H9 (cell line): ENCODE measurements around the gene TCP10L. TPM values are rescaled to one million over a fixed set of nuclear protein-coding genes. Genes with fewer than 3 reads are reported as not detected.

Source experiments
- DNase-seq: peaks from one replicate; pipeline ENCODE4 v3.0.0-alpha.2; 2017
- H2AFZ ChIP-seq: one replicate; pipeline ENCODE4 v1.6.1; 2013; ENCODE audit warnings: mild to moderate bottlenecking, low read length, control low read depth, moderate library complexity
- H2AK5ac ChIP-seq: 2 replicates; pipeline ENCODE4 v1.6.1; 2013; ENCODE audit warnings: low read length, control low read depth, mixed read lengths; ENCODE audit not compliant: insufficient read length
- H2BK120ac ChIP-seq: one replicate; pipeline ENCODE4 v1.6.1; 2013; ENCODE audit warnings: low read depth, mild to moderate bottlenecking, low read length, control low read depth, inconsistent platforms; ENCODE audit not compliant: poor library complexity, severe bottlenecking
- H2BK12ac ChIP-seq: 2 replicates; pipeline ENCODE4 v1.6.1; 2013; ENCODE audit warnings: low read length, control low read depth, mixed read lengths, low read depth; ENCODE audit not compliant: insufficient read length
- H2BK15ac ChIP-seq: 2 replicates; pipeline ENCODE4 v1.6.1; 2013; ENCODE audit warnings: low read depth, low read length, control low read depth
- H2BK20ac ChIP-seq: one replicate; pipeline ENCODE4 v1.6.1; 2013; ENCODE audit warnings: low read depth, mild to moderate bottlenecking, low read length, control low read depth, inconsistent platforms; ENCODE audit not compliant: poor library complexity, severe bottlenecking
- H2BK5ac ChIP-seq: 2 replicates; pipeline ENCODE4 v1.6.1; 2013; ENCODE audit warnings: low read length, control low read depth, mixed read lengths; ENCODE audit not compliant: insufficient read length
- H3K14ac ChIP-seq: 2 replicates; pipeline ENCODE4 v1.6.1; 2013; ENCODE audit warnings: low read length, control low read depth; ENCODE audit not compliant: insufficient read depth
- H3K18ac ChIP-seq: 2 replicates; pipeline ENCODE4 v1.6.1; 2013; ENCODE audit warnings: low read depth, mild to moderate bottlenecking, mixed read lengths, low read length, control low read depth; ENCODE audit not compliant: insufficient read length
- H3K23ac ChIP-seq: 2 replicates; pipeline ENCODE4 v1.6.1; 2013; ENCODE audit warnings: low read length, control low read depth, mixed read lengths, low read depth; ENCODE audit not compliant: insufficient read length
- H3K23me2 ChIP-seq: 2 replicates; pipeline ENCODE4 v1.6.1; 2013; ENCODE audit warnings: low read depth, mild to moderate bottlenecking, mixed read lengths, low read length, control low read depth; ENCODE audit not compliant: insufficient read length, poor library complexity, severe bottlenecking
- H3K27ac ChIP-seq: 2 replicates; pipeline ENCODE4 v1.5.1; 2013; ENCODE audit warnings: low read length, control low read depth, mixed read lengths, low read depth; ENCODE audit not compliant: insufficient read length
- H3K27me3 ChIP-seq: 2 replicates; pipeline ENCODE4 v1.6.1; 2013; ENCODE audit warnings: low read length, control low read depth, inconsistent platforms; ENCODE audit not compliant: insufficient read depth
- H3K4ac ChIP-seq: 2 replicates; pipeline ENCODE4 v1.6.1; 2013; ENCODE audit warnings: low read depth, mild to moderate bottlenecking, control low read depth, inconsistent platforms, low read length, moderate library complexity
- H3K4me1 ChIP-seq: 2 replicates; pipeline ENCODE4 v1.6.1; 2013; ENCODE audit warnings: low read length, control low read depth, inconsistent platforms; ENCODE audit not compliant: insufficient read depth
- H3K4me2 ChIP-seq: 2 replicates; pipeline ENCODE4 v1.6.1; 2013; ENCODE audit warnings: low read length, control low read depth, mixed read lengths; ENCODE audit not compliant: insufficient read length, insufficient read depth
- H3K56ac ChIP-seq: 2 replicates; pipeline ENCODE4 v1.6.1; 2013; ENCODE audit warnings: low read depth, mild to moderate bottlenecking, mixed read lengths, low read length, control low read depth; ENCODE audit not compliant: insufficient read length
- H3K79me1 ChIP-seq: 2 replicates; pipeline ENCODE4 v1.6.1; 2013; ENCODE audit warnings: low read depth, mild to moderate bottlenecking, moderate library complexity, low read length, control low read depth, inconsistent platforms; ENCODE audit not compliant: insufficient read depth, poor library complexity, severe bottlenecking
- H3K79me2 ChIP-seq: 2 replicates; pipeline ENCODE4 v1.6.1; 2013; ENCODE audit warnings: low read length, control low read depth, inconsistent platforms; ENCODE audit not compliant: insufficient read depth
- H3K9ac ChIP-seq: 2 replicates; pipeline ENCODE4 v1.6.1; 2013; ENCODE audit warnings: low read length, control low read depth, mixed read lengths; ENCODE audit not compliant: insufficient read length; ENCODE audit errors: extremely low read depth
- H3K9me3 ChIP-seq: one replicate; pipeline ENCODE4 v1.6.1; 2013; ENCODE audit warnings: low read depth, low read length, inconsistent platforms; ENCODE audit not compliant: control insufficient read depth
- H3T11ph ChIP-seq: one replicate; pipeline ENCODE4 v1.6.1; 2013; ENCODE audit warnings: mild to moderate bottlenecking, low read length, control low read depth, inconsistent platforms
- H4K20me1 ChIP-seq: one replicate; pipeline ENCODE4 v1.6.1; 2013; ENCODE audit not compliant: control insufficient read depth, insufficient read length, insufficient read depth
- H4K5ac ChIP-seq: 2 replicates; pipeline ENCODE4 v1.6.1; 2013; ENCODE audit warnings: low read depth, mild to moderate bottlenecking, mixed read lengths, low read length, control low read depth; ENCODE audit not compliant: insufficient read length
- H4K8ac ChIP-seq: replicated peaks from 2 replicates; pipeline ENCODE4 v1.6.1; 2013; ENCODE audit warnings: low read length, control low read depth, mixed read lengths, low read depth; ENCODE audit not compliant: insufficient read length
- H4K91ac ChIP-seq: 2 replicates; pipeline ENCODE4 v1.6.1; 2013; ENCODE audit warnings: low read depth, mild to moderate bottlenecking, moderate library complexity, mixed read lengths, low read length, control low read depth; ENCODE audit not compliant: insufficient read length
- H3K27ac Mint-ChIP-seq, 3 experiments: 2 replicates in 2 of 3; 3 replicates in 1 of 3; pipeline ENCODE4 v1.8.0; 2020 to 2021; ENCODE audit warnings: mixed read lengths in 3 of 3, mild to moderate bottlenecking in 1 of 3, moderate library complexity in 1 of 3
- H3K27me3 Mint-ChIP-seq: 2 replicates; pipeline ENCODE4 v1.8.0; 2021; ENCODE audit warnings: low read depth, mild to moderate bottlenecking, moderate library complexity, mixed read lengths
- H3K36me3 Mint-ChIP-seq, 3 experiments: 2 replicates in 2 of 3; 3 replicates in 1 of 3; pipeline ENCODE4 v1.8.0; 2020 to 2021; ENCODE audit warnings: low read depth in 3 of 3, mixed read lengths in 3 of 3; ENCODE audit not compliant: insufficient read depth in 1 of 3
- H3K4me1 Mint-ChIP-seq, 2 experiments: 2 replicates each; pipeline ENCODE4 v1.8.0; 2020; ENCODE audit warnings: mixed read lengths in 2 of 2
- H3K4me3 Mint-ChIP-seq, 2 experiments: 2 replicates in 1 of 2; 3 replicates in 1 of 2; pipeline ENCODE4 v1.8.0; 2020 to 2021; ENCODE audit warnings: mild to moderate bottlenecking in 2 of 2, mixed read lengths in 2 of 2, moderate library complexity in 1 of 2
- H3K9me3 Mint-ChIP-seq, 2 experiments: 2 replicates in 1 of 2; 3 replicates in 1 of 2; pipeline ENCODE4 v1.8.0; 2020; ENCODE audit warnings: mild to moderate bottlenecking in 2 of 2, mixed read lengths in 2 of 2, moderate library complexity in 1 of 2
- WGBS: extraction: QIAGEN DNeasy Blood & Tissue Kit; methylation state at CpG from one replicate; pipeline ENCODE4 v1.1.7; 2013; ENCODE audit warnings: missing lambda C conversion rate, low lambda C conversion rate, mixed read lengths; ENCODE audit not compliant: insufficient read length; ENCODE audit errors: extremely low coverage; 5-methylcytosine and 5-hydroxymethylcytosine counted together
- total RNA-seq: library from RNA; stranded (reverse); gene quantifications from 2 replicates; pipeline ENCODE4 v1.2.1, GENCODE V29; 2021
- TF ChIP-seq, protein P1 (sequence below): fragments of 200-600 bp; sonication (generic); conservative IDR thresholded peaks from 3 replicates; pipeline ENCODE4 v1.8.0; 2021; ENCODE audit warnings: antibody characterized with exemption, mild to moderate bottlenecking

Gene TCP10L
- total RNA-seq, 1 experiment from 2014 or later: 5.1 TPM

DNA sequence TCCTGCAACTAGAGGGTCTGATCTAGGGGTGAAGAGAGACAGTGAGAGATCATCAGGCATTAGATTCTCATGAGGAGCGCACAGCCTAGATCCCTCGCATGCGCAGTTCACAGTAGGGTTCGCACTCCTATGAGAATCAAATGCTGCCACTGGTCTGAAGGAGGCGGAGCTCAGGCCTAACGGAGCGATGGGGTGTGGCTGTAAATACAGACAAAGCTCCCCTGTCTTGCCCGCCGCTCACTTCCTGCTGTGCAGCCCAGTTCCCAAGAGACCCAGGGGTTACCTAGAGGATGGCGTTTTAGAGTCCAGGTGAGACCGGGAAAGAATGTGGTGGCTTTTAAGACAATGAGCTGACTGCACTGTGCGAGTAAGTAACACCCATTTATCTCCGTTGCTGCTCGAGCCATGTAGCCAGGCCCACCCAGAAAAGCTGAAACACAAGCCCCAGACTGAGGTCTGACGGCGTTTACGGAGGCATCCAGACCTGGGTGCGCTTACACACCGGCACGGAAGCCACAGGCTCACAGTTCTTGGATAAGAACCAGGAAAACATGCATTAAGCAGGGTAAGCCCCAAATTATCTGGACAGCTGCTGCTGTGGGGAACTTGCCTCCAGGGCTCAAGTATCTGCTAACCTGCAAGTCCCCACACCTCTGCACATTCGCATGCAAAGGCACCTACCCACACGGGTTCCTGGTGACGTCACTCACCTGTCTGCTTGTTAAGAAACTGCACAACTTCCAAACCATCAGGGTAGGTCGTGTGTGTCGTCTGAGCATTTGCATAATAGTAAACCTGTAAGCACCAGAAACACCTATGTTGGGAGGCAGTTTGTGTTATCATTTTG lies 12.5 kb downstream of the TCP10L start:
- TF ChIP-seq, protein P1, sequence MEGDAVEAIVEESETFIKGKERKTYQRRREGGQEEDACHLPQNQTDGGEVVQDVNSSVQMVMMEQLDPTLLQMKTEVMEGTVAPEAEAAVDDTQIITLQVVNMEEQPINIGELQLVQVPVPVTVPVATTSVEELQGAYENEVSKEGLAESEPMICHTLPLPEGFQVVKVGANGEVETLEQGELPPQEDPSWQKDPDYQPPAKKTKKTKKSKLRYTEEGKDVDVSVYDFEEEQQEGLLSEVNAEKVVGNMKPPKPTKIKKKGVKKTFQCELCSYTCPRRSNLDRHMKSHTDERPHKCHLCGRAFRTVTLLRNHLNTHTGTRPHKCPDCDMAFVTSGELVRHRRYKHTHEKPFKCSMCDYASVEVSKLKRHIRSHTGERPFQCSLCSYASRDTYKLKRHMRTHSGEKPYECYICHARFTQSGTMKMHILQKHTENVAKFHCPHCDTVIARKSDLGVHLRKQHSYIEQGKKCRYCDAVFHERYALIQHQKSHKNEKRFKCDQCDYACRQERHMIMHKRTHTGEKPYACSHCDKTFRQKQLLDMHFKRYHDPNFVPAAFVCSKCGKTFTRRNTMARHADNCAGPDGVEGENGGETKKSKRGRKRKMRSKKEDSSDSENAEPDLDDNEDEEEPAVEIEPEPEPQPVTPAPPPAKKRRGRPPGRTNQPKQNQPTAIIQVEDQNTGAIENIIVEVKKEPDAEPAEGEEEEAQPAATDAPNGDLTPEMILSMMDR: no peak
- H2BK5ac ChIP-seq: no peak overlapping the region
- H3K9ac ChIP-seq: no peak overlapping the region
- H2AK5ac ChIP-seq: no peak overlapping the region
- H3K14ac ChIP-seq: no peak overlapping the region
- H4K91ac ChIP-seq: no peak overlapping the region
- no peak overlapping the region for H3K27ac ChIP-seq
- no peak overlapping the region for H2BK120ac ChIP-seq
- H3K23me2 ChIP-seq: peaks cover 3% of the 10 kb centered on the region
- no peak overlapping the region for H3K4me2 ChIP-seq
- no peak overlapping the region for H3K56ac ChIP-seq
- H3T11ph ChIP-seq: no peak overlapping the region
- no peak overlapping the region for H3K18ac ChIP-seq
- H3K4ac ChIP-seq: no peak overlapping the region
- no peak overlapping the region for H4K8ac ChIP-seq
- no peak overlapping the region for H3K23ac ChIP-seq
- H3K4me1 Mint-ChIP-seq: peaks cover 20 to 29% of the 10 kb centered on the region in 2 experiments
- H3K4me1 ChIP-seq: no peaks in the 10 kb centered on the region
- H3K36me3 Mint-ChIP-seq: peaks cover 0 to 4% (median under 1%) of the 10 kb centered on the region in 3 experiments; a peak in 3 of 7 replicates
- no peak for DNase-seq
- H3K27ac Mint-ChIP-seq: peak overlapping the region in 1 of 3 experiments; percentile 83; a peak in 1 of 7 replicates
- no peak overlapping the region for H2AFZ ChIP-seq
- no peak overlapping the region for H3K4me3 Mint-ChIP-seq
- no peak overlapping the region for H2BK15ac ChIP-seq
- no peaks in the 10 kb centered on the region for H3K79me2 ChIP-seq
- no peak overlapping the region for H2BK20ac ChIP-seq
- no peak overlapping the region for H4K5ac ChIP-seq
- no peaks in the 10 kb centered on the region for H4K20me1 ChIP-seq
- H3K27me3 Mint-ChIP-seq: peaks cover 3% of the 10 kb centered on the region
- H3K9me3 Mint-ChIP-seq: no peaks in the 10 kb centered on the region; a peak in 1 of 5 replicates
- H3K79me1 ChIP-seq: no peaks in the 10 kb centered on the region
- no peak overlapping the region for H2BK12ac ChIP-seq
- WGBS: no CpG with 5 or more reads among the region's 25 CpGs
- no peaks in the 10 kb centered on the region for H3K9me3 ChIP-seq
- no peaks in the 10 kb centered on the region for H3K27me3 ChIP-seq
